ENCODE measurements around the gene CCDC24.

Gene CCDC24

DNA sequence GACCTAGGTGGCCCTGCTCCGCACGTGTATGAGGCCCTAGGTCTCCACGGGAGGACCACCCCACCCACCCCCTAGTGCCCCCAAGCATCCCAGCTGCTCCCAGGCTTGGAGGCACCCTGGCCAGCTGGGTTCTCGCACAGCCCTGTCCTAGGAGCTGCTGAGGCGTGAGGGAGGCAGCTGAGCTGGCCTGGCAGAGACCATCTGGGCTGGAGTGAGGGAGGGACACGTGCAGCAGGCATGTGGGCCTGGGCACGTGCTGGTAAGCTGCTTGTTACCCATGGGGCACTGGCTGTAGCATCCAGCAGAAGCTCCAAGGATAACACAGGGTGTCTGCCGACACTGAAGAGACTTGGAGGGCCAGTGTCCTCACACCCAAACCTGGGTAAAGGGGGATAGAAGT lies 29.8 kb downstream of the CCDC24 start:
- DNase-seq (ENCODE audit: insufficient read length, low spot score) (no peak), FAIRE-seq (no peak)

GRCh38 chr1:44021581-44022321 lies 30.4 kb downstream of the CCDC24 start:
- no peak for FAIRE-seq
- no peak for DNase-seq (ENCODE audit: insufficient read length, low spot score)

DNA sequence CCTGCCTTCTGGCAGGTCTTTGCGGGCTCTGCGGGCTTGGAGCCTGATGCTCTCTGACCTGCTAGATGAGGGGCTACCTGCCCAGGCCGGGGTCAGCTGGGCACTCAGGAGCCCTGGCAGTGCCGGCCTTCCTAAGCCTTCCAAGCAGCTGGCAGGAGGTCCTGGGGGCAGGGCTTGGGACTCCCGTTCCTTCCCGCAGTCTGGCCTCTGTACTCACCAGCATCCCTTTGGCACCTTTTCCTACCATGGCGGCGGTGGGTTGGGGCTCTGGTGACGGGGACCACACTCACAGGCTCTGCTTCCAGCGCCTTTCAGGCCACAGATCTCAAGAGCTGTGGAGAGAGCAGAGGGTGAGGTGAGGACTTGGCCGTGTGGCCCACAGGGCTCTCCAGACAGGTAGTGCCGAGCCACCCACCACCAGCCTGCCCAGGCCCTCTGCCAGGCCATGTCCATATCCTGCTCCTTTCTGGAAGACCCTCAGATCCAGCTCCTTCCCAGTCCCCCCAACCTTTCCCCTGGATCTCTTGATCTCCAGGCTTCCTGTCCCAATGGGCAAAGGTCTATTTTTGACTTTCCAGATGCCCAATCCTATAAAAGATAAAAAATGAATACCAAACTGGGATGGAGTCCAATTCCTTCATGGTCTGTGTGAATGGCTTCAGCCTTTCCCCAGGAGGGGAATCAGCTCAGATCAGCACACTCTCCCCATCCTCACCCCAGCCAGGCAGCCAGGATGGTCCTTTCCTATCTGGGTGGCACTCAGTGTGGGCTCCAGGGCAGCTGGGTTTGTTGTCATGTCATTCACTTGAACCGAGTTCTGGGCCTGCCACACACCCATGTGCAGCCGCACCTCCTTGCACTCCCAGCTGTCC lies 32.9 kb downstream of the CCDC24 start:
- no peak for FAIRE-seq
- DNase-seq (ENCODE audit: insufficient read length, low spot score), result no peak

GRCh38 chr1:44024903-44025525 lies 33.6 kb downstream of the CCDC24 start:
- no peak for FAIRE-seq
- no peak for DNase-seq (ENCODE audit: insufficient read length, low spot score)

DNA sequence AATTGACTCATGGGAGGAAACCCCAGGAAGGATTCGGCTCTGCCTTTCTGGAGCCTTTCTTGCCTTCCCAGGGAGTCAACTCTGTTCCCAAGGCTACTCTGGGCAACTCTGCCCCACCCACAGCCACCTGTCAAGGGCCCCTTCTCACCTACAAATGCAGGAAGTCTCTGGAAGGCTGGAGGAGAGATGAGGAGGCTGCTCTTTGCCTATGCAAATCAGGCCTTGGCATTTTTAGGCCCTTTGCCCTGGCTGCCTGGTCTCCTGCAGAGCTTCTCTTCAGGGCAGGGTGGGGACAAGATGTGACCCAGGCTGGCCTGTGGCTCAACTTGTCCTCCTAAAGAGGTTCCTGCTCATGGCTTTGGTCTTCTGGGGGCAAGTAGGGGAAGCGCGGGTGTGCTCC lies 34.4 kb downstream of the CCDC24 start:
- DNase-seq (ENCODE audit: insufficient read length, low spot score) (no peak), FAIRE-seq (no peak)

DNA sequence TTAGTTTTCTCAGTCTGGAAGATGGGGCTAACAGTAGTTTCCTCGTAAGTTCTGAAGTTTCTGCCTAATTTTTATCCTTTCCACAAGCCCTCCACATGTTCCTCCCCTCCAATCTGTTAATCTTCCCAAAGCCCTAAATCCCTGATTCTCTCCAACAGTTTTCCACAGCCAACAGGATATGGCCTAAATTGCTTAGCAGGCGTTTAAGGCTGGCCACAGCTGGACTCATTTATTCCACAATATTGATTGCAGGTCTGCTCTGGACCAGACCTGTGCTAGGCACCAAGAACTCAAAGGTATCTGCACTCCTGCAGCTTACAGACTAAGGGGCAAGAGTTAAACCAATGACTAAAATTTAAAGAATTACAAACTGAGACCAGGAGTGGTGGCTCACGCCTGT lies 35.9 kb downstream of the CCDC24 start:
- no peak for FAIRE-seq
- DNase-seq (ENCODE audit: insufficient read length, low spot score), result no peak

- no peak for FAIRE-seq
- DNase-seq (ENCODE audit: insufficient read length, low spot score), result peak; percentile 46
Observed at GRCh38 chr1:44029260-44029910, 38.0 kb downstream of the CCDC24 start.

GRCh38 chr1:44029911-44030604 lies 38.7 kb downstream of the CCDC24 start:
- DNase-seq (ENCODE audit: insufficient read length, low spot score) (peak; percentile 88), FAIRE-seq (peak; percentile 98)

DNA sequence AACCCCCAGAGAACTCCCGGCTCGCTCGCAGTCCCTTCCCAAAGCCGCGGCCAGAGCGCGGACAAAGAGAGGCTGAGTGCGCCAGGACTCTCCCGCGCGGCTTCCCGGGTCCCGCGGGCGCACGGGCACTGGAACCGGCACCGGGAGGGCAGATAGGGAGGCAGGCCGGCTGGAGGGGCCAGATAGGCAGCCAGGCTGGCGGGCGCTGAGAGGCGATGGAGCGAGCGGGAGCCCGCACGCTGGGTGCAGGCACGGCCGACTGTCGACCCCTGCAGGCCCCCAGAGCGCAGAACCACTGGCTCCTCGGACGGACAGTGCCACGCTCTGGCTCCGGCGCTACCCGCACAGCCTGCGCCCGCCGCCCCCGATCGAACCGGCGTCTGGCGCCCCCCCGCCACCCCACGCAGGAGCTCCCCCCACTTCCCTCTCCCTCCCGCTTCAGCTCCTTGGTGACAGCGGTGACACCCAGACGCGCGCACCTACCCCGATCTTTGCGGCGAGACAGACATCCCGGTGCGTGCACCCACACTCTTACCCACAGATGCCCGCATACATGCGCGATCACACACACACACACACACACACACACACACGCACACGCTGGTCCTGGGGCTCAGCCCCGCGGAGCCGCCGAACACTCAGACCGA lies 39.3 kb downstream of the CCDC24 start:
- DNase-seq (ENCODE audit: insufficient read length, low spot score) (no peak), FAIRE-seq (no peak)

DNA sequence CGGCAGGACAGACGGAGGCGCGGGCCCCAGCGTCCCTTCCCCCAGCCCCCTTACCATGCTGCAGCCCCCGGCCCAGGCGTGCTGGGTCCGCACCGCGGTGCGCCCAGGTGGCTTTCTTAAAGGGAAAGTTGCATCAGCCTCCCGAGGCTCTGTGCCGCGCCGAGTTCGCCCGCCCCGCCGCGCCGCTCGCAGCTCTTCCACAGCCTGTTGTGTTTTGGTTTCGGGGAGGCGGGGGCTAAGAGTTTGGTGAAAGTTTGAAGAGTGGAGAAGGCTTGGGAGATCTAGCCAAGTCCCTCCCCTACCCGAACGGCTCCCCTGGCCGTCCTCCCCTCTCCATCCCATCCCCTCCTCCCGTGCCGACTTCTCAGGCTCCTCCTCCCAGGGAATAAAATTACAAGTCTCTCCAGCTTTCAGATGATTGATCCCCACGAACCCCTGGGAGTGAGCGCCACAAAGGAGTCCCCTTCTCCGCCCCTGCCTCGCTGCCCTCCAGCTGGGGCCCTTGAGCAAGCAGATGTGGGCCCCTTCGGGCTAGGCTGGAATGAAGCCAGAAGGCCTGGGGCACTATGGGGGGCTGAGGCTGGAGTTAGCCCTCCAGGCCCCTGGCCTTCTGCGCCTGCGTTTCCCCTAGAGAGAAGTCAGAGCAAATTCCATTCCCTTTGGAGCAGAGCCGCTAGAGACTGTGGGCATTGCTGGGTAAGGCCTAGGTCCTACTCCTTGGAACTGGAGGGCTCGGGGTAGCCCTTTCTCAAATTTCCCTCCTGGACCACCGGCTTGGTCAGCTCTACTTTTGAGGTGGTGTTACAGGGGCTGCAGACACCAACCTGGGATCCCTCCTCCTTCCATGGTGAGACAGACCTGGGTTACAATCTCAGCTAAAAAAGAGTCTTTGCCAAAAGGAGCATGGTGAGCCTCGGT lies 40.1 kb downstream of the CCDC24 start, which contains the start of gene SLC6A9:
Gene SLC6A9 (minus strand): TSS at position 211 of the 918 bp plus-strand sequence. CDS start 7,185 bp downstream, outside the sequence.
- no peak for DNase-seq (ENCODE audit: insufficient read length, low spot score)
- no peak for FAIRE-seq

DNA sequence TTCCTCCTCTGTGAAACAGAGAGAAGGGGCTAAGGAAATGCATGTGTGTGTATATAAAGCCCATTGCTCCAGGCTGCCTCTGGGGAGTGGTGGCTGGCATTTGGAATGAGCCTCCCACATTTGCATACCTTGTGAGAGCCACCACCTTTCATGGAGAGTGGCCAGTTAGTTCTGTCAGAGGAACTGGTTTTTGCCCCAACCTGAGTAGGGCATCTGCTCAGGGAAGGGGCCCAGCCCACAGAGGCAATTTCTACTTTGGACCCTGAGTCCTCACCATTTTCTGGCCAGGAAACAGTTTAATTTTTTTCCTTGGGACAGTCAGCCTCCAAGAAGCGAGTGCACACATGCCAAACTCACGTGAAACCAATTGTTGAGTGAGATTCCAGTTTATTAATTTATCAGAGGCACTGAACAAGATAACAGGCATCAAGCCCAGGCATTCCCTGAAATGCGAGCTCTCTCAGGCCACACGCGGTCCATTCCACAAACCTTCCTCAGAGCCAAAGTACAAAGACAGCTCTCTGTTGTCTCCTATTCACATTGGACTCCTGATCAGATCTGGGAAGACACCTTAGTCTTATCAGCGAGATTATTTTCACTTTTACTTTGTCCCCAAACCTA lies 40.9 kb downstream of the CCDC24 start:
- no peak for DNase-seq (ENCODE audit: insufficient read length, low spot score)
- FAIRE-seq, result no peak

GRCh38 chr1:44033041-44033575 lies 41.7 kb downstream of the CCDC24 start:
- FAIRE-seq (no peak), DNase-seq (ENCODE audit: insufficient read length, low spot score) (no peak)

- FAIRE-seq (no peak), DNase-seq (ENCODE audit: insufficient read length, low spot score) (no peak)
Observed at GRCh38 chr1:44033756-44034155, 42.4 kb downstream of the CCDC24 start.

DNA sequence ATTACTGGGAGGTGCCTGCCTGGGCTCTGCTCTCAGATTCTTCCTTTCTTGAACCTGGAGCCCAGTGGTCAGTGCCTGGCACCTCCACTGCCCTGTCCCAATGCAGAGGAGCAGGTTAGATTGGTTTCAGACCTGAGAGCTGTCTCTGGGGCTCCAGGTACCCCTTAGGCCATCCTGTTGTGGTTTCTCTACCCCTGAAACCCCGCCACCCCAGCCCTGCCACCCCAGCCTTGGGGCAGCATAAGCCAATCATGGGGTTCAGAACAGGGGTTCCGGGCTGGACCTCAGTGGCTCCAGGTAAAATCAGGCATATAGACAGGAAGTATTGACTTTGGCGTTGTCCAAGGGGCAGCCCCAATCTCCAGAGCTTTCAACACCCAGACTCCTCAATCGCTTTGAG lies 43.0 kb downstream of the CCDC24 start:
- FAIRE-seq (no peak), DNase-seq (ENCODE audit: insufficient read length, low spot score) (no peak)

GRCh38 chr1:44034976-44035716 lies 43.7 kb downstream of the CCDC24 start:
- DNase-seq (ENCODE audit: insufficient read length, low spot score) (no peak), FAIRE-seq (no peak)

GRCh38 chr1:44035726-44036408 lies 44.5 kb downstream of the CCDC24 start:
- no peak for DNase-seq (ENCODE audit: insufficient read length, low spot score)

More at GRCh38 chr1:44035726-44036408, 44.5 kb downstream of the CCDC24 start:
- no peak for FAIRE-seq

Data from GM19239 (cell line).